HG02798 (cell line): ENCODE measurements around the gene EXOC4.

Experiments
- ATAC-seq: cut with Tn5 transposase; IDR thresholded peaks from one replicate; pipeline ENCODE4 v1.9.1; 2021; ENCODE audit warnings: mild to moderate bottlenecking; ENCODE audit not compliant: unreplicated experiment, poor library complexity

EXOC4 gene

DNA sequence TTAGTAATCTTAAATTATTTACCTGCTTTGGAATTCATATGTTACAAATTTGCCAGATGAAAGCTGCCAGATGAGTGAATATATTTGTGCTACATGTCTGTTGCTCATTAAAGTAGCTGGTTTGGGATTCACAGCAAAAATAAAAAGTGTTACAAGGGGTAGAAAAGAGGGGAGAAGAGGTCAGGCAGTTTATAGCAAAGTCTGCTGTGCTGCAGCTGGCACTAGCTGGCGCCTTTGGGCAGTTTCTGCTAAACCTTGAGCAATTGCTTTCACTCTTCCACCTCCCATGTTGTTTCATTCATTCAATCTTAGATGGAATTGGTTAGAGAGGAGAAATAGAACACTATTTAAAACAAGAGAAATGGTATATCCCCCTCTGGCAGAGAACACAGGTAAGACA, 470.2 kb downstream of the EXOC4 start:
- no peak for ATAC-seq

DNA sequence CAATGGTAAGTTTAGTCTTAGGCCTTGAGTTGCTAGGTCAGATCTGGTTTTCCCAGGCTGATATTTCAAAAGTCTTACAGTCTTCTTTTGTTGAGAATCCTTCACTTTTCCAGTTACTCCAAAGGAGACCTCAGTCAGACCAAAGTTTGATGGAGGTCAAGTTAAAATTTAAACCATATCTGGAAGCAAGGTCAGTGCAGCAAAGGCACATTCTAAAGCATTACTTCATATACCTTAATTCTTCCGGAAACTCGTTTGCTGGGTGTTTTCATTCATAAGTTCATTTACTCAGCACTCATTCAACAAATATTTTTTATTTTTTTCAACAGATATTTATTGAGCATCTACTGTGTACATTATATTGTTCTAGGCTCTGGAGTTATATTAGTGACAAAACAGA, 471.3 kb downstream of the EXOC4 start:
- ATAC-seq: no peak

DNA sequence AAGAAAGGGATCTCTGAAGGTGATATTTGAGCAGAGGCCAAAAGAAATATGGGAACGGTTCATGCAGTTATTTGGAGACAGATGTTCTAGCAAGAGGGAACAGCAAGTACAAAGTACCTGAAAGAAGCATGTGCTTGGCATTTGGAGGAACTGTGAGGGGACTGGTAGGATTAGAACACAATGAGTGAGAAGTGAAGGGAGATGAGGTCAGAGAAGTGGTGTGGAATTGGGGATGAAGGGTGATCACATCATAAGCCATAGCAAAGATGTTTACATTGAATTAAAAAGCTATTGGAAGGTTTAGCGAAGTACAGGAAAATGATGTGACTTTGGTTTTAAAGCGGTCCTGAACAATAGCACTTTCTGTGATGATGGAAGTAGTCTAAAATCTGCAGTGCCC, 471.8 kb downstream of the EXOC4 start:
- no peak for ATAC-seq

DNA sequence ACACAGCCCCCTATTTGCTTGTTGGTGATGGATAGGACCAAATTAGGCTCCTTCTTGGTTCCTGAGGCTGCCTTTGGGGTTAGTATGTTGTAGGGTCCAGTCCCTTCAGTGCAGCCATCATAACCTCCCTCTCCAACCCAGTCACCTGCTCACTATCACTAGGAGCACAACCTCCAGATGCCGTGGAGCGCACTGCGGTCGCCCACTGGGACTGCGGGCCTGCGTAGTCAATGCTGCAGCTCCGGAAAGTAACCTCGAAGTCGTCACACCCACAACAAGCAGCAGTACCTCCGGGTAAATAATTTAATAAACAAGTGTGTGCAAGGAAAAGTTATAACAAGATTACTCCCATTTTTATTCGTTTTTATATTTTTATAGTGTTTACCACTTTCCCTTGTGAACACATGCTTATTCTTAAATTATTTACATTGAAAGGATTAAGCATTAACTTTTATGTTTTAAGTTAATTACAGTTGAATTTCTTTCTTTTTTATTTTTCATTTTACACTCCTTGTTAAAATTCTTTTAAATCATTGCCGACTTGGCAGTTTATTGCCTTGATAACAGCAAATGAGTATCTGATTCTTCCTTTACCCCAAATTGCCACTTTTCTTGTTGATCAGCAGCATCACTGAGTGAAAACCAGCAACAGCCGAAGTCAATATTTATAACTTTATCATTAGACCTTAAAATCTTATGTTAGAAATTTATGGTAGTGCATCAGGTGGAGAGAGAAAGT, 474.8 kb downstream of the EXOC4 start:
- ATAC-seq: no peak

DNA sequence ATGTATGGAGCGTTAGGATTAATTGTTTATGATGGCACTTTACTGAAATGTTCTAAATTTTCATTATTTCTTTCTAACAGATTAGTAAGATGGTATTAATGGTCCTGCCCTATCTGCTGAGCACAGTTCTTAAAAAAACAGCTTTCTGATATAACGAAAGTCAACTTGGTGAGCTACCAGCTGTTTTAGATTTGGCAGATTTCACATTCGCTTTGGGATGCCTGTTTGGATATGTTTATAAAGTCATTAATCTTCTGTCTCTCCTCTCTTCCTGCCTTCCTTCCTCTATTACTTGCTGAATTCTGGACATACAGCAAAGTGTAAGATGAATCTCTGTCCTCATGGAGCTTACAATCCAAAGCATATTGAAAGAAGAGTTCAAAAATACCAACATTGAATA, 477.5 kb downstream of the EXOC4 start:
- no peak for ATAC-seq

DNA sequence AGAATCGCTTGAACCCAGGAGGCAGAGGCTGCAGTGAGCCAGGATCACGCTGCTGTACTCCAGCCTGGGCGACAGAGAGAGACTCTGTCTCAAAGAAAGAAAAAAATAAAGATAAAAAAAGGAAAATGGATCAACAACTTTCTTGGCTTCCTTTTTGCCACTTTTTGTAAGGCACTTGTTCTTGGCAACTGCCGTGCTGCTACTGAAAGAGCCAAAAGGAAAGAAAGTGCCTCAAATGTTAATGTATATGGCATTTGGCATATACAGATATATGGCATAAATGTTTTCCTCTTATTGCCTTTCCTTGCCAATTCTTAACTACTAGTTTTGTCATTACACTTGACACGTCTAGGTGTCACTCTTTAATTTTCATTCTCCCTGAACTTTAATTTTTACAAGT, 480.5 kb downstream of the EXOC4 start:
- ATAC-seq: no peak

DNA sequence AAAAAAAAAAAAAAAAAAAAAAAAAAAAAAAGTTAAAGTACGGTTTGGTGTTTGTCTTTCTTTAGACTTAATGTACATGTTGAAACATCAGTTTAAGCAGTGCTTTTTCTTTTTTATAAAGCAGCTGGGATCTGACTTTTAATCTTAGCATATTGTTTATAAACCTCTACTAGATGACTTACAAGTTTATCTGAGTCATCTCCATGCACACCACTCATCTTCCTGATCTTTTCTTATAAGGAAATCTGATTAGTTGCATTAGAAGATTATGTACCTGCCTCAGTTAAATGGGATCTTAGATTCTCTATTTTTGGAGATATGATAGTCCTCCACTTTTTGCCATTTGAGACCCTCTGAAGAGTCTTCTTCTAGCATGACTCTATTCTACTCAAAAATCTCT, 482.3 kb downstream of the EXOC4 start:
- no peak for ATAC-seq

DNA sequence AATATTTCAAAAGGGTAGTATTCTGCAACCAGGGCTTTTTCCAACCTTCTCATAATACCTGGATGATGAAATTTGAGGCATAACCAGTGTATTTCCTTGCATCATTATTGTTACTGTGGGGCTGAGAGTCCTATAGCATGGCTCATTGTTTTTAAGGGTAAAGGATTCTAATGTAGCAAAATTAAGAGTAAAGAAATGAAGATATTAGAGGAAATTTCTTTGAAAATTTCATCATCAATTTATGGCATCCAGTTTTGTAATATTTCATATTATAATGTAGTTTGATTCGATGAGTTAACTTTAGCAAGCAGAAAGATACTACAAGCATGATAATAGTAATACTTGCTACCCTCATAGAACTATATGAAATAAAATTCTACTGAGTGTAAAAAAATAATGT, 486.9 kb downstream of the EXOC4 start:
- ATAC-seq: no peak

DNA sequence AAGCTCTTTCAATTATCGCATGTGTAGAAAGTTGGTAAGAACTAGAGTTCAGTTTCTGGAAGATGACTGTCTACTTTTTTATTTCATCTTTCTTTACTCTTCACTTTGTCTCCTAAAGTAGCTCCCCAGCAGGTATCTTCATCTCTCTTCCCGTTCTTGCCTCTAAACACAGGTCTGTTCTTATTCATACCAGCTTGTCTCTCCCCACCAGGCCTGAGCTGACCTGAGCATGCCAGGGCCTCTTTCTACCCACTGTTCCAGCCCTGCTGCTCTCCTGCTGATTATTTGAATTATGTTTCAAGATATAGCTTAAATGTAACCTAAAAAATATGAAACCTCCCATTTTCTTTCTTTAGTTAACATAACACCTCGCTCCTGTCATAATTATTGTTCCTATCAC, 488.2 kb downstream of the EXOC4 start:
- no peak for ATAC-seq

DNA sequence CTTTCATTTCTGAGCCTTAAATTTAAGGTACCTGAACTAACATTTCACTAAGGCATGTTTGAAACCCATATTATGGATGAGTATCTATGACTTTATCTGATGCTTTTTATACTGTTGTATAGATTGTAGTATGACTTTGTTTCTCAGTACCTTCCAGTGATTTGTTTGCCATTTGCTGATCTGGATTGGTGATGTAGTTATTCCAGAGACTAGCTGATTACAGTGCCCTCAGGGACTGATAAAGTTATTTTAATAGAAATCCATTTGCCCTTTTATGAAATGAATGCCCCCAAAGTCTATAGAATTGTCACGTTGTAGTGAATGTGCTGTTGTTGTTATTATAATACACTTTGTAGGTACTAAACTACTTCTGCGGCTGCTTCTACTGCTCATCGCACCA, 488.8 kb downstream of the EXOC4 start:
- no peak for ATAC-seq

DNA sequence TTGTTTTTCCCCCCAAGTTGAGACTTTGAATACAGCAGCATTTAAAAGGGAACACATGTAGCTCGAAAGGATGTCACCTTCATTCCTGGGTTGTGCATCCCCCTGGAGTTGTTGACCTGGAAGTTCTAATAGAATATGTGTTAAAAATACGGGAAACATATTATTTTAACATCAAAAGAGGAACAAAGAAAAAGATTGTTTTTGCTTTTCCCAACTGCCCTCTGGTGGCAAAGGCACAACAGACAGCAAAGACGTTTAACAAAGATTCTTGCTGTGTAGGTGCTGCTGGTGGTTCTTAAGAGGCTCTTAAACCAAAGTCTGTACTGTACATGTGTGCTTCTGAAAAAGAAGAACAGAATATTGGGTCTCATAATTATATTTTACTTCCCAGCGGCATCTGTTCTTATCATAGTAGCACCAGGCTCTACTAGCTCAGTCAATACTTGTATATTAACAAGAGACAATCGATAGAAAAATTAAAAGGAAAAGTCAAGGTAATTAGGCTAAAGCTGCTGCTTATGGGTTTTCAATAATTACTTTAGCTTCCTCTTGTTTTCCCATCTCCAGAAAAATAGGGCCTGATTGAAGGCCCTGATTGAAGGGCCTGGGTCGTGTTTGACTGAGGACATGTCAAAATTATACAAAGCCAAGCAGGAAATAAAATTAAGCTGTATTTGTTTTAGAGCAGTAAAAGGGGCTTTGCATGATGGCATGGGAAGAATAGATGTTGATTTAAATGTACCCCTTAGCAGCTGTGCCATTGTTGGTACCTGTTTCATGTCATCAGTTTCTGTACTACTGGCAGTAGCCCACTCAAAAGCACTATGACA, 490.0 kb downstream of the EXOC4 start:
- no peak for ATAC-seq

DNA sequence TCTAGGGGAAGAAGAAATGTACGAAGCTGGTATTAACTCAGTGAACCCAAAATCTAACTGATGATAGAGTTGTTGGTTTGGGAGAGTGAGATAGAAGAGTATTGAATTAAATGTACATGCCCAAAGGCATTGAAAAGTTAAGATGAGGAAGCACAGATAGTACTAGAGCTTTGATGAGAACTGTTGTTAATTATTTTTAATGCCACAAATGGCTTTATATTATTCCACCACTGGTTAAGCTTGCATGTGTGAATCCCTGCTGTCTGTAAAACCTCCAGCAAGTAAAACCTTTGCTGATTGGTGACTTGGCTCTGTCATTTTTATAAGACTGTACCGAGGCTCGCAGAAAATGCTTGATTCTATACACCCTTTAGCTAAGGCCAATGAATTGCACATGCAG, 491.6 kb downstream of the EXOC4 start:
- no peak for ATAC-seq

DNA sequence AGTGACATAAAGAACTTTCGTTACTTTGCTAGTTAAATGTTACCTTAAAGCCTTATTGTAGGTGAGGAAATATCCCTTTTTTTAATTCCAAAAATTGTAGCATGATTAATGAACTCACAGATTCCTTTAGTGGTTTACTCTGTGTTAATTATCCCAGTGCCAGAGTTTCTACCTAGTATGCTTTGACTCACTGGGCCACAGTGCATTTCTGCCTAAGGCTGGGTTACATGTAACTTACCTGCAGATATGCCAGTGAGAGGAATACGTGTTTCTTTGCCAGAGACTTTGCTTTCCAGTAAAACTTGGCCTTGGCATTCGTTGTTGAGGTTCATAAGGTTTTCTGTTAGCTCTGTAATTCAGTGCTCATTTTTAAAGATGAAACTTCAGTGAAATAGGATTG, 493.4 kb downstream of the EXOC4 start:
- ATAC-seq: no peak

DNA sequence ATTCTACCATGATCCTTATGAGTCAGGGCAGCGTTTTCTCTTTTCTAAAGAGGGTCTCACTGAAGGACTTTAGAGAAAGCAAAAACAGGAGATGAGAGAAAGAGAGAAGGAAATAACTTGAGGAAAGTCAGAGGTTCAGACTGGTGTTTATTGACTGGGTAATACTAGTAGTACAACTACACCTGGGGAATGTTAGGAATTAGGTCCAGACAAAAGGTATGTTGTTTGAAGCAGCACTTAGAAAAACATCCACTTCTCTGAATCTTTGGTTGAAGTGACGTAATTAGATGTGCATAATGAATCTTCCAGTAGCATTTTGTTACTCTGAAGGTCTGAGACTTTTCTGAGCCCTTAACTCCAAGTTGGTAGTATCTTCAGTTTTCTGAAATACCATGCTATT, 494.0 kb downstream of the EXOC4 start:
- no peak for ATAC-seq

DNA sequence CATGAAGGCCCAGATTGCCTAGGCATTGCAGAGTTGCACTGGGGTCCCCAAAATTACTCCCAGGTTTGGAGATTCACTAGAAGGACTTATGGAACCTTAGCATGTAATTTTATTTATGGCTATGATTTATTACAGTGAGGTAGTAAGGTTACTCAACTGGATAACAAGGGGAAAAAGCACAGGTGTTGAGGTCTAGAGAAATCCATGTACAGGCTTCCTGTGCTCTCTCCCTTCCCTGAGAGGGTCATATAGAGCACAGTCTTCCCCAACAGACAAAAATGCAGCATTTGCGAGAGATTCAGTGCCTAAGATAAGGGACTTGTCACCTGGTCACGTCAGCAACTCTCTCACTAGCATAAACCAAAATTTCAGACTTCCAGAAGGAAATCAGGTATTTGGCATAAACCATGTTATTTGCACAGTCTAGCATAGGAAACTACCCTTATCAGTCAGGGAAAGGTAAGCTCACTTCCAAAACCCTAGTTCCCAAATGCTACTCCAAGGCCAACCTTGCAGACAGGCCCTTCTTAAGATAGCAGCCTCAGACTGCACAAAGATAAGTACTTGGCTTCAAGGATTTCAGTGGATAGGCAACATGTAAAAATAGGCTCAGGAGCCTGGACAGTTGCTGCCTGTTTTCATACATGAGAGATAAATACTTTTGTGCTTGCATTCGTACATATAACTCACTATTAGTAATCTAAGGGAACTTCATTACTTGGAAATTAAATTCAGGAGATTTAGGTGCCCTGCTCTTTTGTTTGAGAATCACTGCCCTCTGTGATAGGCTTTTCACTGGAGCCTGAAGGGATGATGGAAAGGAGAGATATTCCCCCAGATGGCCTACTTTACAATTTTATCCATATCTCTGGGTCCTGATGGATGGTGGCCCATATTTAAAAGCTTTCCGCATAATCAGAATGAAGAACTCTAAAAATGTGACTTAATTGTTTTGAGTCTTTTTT, 495.8 kb downstream of the EXOC4 start:
- ATAC-seq: no peak

DNA sequence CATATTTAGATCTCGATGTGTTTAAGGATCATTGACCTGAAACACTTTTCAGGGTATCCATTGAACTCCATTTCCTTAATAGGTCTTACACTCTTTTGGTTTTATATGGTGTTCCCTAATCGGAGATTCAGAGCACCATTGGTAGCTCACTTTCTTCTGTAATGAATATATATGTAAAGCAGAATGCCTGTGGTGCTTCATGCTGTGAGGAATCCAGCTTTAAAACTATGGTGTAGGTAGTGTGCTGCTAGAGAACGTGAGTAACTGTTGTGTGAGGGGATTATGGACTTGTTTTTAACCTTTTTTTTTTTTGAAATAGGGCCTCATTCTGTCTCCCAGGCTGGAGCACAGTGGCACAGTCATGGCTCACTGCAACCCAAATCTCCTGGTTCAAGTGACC, 497.4 kb downstream of the EXOC4 start:
- no peak for ATAC-seq

DNA sequence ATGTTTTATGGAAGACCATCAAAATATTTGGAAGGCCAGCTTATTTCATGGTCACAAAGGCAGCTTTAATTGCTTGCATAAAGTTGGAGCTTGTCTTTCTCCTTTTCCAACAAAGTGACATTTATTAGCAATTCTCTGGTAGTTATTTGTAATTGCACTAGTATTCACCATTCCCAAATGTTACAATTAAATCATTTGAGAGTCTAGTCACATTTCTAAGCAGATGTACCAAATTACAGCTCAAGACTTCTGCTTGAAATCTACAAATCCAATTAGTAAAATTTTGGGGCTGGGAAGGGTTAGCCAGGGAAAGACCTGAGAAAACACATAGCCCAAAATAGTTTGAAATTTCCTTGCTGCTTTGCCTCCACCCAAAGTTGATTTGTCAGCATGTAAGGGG, 498.2 kb downstream of the EXOC4 start:
- no peak for ATAC-seq

DNA sequence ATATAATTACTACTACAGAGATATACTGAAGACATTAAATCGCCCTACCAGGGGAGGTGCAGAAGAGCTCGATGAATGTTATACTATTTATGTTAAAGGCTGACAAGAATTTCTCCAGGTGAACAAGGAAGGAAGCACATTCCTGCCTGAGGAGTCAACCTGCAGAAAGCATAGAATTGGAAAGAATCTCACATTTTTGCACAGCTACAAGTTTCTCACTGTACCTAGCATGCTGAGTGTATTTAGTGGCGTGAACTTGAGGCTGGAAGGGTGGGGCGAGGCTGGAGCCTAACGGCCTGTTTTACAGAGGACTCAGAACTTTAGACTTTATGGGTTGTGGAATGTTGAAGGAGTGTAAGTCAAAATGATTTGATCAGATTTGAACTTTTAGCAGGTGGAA, 500.6 kb downstream of the EXOC4 start:
- no peak for ATAC-seq

DNA sequence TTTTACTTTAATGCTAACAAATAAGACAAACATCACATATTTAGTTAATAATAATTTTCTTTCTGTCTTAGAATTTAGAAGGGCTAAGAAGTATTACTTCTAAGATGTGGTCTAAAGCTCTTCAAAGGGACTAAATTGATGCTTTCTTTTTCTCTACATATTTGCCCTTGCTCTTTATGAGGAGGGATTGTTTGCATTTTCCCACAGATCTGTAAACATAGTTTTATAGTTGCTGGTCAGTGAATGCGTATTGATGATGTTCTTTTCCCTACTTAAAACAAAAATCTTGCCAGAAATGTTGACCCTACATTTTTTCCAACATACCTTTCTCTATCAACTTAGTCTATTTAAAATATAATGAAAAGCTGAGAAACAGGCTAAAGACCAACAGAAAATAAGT, 501.8 kb downstream of the EXOC4 start:
- ATAC-seq: no peak

DNA sequence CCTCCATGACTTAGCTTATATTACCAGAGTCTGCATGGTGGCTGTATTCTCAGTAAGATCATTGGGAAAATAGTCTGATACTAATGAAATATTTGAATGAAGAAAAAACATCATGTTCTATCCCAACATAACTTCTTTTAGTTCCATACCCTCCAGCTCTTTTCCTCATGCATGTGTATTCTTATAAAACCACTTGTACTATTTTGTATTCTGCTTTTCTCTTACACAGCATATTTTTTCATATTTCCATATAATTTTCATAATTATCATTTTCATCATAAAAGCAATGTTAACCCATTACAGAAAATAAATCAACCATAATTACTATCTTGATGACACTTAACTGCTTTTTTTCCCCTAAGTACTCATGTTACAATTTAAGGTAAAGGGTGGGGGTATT, 503.0 kb downstream of the EXOC4 start:
- ATAC-seq: no peak

DNA sequence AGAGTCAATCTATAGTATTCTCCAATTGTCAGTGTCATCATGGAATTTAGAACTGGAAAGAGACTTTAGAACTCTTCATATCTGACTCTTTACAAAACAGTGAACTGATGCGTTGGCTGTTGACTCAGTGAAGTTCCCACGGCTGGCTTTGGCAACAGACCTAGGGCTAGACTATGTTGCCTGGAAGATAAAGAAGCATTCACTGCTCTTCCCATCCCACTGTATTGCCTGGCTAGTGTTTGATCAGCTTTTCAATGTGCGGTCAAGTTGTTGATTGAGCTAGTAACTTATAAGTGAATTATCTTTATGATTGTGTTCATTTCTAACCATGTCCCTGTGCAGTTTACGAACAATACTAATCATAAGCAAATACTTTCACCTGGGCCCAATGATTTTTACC, 508.6 kb downstream of the EXOC4 start:
- ATAC-seq: no peak
